Suppressor macrophage (primary cell): ENCODE results near the gene NVL.
A peak's percentile ranks its signal among the peaks of the same experiment; 100 is the strongest.

ENCODE experiments used
- DNase-seq, 4 experiments: peaks; one replicate each; pipeline ENCODE4 v3.0.0-alpha.2; 2020 to 2022

NVL gene

GRCh38 chr1:224196813-224197600 is 133.0 kb downstream of the NVL start:
- DNase-seq = peak in 1 of 4 experiments; percentile 18

DNA sequence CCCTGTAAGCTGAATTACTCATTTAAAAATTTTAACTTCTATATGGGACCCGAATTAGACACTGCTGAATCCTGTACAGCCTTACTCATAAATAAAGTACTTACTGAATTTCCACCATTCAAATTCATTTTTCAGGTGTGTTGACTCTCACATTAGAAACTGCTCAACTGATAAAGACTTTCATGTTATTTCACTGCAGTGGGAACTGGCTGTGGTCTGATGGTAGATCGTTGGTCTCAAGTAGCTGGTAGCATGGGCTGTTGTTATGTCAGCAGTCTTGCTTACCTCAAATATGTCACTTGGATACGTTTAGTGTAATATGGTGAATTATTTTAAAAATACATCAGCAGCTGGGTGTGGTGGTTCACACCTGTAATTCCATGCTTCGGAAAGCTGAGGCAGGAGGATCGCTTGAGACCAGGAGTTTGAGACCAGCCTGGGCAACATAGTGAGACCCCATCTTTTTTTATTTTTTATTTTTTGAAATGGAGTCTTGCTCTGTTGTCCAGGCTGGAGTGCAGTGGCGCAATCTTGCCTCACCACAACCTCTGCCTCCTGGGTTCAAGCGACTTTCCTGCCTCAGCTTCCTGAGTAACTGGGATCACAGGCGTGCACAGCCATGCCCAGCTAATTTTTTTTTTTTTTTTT is 136.5 kb downstream of the NVL start:
- no peak for DNase-seq

DNA sequence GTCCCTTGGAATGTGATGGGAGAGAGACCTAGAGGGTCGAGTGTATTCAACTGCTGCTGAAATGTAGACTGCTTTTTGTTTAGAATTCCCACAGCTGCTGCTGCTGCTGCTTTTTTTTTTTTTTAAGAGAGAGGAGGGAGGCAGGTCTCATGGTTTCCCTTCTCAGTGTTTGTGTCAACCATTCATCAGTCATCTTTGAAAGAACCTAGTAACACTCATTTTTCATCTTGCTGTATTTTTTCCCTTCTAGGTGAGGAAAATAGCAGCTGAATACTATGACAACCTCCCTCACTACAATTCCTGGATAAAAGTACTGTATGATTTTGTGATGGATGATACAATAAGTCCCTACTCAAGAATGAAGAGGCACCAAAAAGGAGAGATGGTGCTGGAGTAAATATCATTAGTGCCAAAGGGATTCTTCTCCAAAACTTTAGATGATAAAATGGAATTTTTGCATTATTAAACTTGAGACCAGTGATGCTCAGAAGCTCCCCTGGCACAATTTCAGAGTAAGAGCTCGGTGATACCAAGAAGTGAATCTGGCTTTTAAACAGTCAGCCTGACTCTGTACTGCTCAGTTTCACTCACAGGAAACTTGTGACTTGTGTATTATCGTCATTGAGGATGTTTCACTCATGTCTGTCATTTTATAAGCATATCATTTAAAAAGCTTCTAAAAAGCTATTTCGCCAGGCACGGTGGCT is 137.7 kb downstream of the NVL start:
- no peak for DNase-seq

DNA sequence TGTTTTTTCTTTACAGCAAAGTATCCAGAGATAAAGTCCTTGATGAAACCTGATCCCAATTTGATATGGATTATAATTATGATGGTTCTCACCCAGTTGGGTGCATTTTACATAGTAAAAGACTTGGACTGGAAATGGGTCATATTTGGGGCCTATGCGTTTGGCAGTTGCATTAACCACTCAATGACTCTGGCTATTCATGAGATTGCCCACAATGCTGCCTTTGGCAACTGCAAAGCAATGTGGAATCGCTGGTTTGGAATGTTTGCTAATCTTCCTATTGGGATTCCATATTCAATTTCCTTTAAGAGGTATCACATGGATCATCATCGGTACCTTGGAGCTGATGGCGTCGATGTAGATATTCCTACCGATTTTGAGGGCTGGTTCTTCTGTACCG is 140.4 kb downstream of the NVL start:
- no peak for DNase-seq

DNA sequence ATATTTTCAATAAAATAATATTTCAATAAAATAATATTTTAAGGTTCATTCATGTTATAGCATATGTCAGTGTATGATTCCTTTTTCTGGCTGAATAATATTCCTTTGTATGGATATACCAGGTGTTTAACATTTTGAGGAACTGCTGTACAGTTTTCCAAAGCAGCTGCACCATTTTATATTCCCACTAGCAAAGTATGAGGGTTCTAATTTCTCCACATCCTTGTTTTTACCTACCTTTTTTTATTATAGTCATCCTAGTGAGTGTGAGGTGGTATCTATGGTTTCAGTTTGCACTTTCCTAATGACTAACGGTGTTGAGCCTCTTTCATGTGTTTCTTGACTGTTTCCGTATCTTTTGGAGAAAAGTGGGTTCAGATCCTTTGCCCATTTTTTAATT is 141.7 kb downstream of the NVL start:
- DNase-seq = no peak

DNA sequence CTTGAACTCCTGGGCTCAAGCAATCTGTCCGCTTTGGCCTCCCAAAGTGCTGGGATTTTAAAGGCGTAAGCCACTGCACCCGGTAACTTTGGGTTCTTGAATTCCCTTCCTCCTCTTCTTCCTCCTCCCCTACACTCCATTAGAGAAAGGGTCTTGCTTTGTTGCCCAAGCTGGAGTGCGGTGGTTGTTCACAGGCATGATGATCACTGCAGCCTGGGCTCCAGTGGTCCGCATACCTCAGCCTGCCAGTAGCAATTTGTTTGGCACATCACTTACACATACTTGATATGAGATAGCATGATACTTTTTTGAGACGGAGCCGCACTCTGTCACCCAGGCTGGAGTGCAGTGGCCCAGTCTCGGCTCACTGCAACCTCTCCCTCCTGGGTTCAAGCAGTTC is 144.8 kb downstream of the NVL start:
- DNase-seq = no peak

DNA sequence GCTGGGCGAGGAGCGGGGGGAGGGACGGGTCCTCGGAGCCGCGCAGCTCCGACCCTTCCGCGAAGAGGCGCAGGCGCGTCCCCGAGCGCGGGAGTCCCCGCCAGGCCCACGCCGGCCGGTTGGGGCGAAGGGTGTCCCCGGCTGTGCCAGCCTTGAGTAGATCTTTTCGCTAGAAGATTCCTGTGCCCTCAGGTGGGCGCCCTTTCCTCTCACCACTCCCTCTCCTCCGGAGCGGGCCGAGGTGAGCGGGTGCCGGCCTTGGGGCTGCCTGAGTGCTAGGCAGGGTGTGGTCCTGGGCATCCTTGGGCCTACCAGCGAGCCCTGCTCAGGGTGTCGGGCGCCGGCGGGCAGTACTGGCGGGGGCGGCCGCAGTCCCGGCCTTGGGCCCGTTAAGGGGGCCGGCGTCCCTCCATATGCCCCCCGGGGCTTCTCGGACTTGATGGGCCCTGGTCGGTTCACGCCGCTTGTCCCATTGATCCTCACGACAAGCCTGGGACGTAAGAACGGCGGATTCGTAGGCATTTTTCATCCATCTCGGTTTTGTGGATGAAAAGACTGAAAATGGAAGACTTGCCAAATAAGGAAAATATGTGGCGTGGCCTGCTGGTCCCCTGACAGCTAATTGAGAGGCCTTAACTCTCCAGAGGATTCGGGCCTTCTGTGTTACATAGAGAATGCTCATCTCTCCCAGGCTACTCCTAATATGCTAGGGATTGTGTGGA is 146.2 kb downstream of the NVL start:
- peak; percentile 59 to 86 (median 74) for DNase-seq

DNA sequence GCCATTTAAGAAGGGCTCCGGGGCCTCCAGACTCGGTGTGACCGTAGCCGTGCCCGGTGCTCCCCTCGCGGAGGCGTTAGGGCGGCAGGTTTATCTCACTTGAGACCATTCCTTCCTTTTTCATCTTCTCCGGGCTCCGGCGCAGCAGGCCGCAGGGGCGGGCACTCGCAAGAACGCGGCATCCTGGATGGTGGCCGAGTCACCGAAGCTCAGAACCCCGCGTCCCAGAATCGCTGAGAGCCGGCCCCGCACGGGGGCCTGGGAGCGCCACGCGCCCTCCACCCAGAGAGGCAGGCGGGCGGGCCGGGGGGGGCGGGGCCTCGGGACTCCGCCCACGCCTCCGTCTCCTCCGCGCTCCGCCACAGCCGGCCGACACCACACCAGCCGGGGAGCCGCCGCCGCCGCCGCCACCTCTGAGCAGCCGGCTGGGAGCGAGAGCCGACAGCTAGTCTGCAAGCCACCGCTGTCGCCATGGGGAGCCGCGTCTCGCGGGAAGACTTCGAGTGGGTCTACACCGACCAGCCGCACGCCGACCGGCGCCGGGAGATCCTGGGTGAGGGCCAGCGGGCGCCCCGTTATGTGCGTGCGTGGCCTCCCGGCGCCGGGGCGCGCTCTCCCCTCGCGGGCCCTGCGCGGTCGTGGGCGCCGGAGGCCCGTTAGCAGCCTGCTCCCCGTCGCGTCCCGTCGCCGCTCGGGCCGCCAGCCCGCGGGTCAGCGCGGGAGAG is 146.9 kb downstream of the NVL start, which contains the start of gene DEGS1:
Gene DEGS1 (plus strand): TSS at position 375 of the 725 bp plus-strand sequence. CDS start 97 bp downstream, at position 472.
- peak; percentile 81 to 95 (median 88) for DNase-seq

DNA sequence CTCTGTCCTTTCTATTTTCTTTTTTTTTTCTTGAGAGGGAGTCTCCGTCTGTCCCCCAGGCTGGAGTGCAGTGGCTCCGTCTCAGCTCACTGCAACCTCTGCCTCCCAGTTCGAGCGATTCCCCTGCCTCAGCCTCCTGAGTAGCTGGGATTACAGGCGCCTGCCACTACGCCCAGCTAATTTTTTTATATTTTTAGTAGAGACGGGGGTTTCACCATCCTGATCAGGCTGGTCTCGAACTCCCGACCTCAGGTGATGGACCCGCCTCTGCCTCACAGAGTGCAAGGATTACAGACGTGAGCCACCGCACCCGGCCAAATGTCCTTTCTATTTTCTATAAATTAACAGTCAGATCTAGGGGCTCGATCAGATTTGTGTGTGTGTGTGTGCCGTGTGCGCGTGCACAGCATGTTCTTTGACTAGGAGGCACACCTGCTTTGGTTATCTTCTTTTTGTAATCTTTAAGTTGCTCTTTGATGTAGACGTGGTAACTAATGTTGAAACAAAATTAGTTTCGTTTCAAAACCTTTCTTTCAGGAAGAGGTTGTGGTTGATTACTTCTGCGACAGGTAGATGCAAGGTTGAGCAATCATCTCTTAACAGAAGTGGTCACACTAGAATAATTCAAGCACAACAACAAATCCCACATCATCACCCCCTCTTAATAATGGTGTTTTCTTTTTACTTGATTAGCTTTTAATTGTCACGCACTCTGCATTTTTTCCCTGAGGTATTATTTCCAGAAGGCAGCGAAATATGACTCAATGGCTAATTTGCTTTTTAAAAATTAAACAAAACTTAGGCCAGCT is 147.7 kb downstream of the NVL start:
- DNase-seq = no peak

- DNase-seq = no peak
Observed at GRCh38 chr1:224181453-224181810, 148.5 kb downstream of the NVL start.

GRCh38 chr1:224180783-224181452 is 149.1 kb downstream of the NVL start:
- no peak for DNase-seq

DNA sequence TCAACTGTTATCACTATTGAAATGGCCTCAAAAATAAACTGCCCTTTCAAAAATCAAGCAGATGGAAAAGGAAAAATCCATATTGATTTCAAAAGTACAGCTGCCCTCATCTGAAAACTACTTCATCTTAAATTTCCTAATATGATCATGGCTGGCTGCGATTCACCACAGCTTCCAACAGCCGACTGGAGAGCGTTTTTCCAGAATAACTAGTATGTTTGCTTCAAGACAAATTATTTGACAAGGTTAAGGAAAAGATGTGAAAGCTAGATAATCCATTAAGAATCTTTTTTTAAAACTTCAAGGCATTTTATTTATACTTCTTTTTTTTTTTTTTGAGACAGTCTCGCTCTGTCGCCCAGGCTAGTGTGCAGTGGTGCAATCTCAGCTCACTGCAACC is 151.1 kb downstream of the NVL start:
- DNase-seq = no peak

DNA sequence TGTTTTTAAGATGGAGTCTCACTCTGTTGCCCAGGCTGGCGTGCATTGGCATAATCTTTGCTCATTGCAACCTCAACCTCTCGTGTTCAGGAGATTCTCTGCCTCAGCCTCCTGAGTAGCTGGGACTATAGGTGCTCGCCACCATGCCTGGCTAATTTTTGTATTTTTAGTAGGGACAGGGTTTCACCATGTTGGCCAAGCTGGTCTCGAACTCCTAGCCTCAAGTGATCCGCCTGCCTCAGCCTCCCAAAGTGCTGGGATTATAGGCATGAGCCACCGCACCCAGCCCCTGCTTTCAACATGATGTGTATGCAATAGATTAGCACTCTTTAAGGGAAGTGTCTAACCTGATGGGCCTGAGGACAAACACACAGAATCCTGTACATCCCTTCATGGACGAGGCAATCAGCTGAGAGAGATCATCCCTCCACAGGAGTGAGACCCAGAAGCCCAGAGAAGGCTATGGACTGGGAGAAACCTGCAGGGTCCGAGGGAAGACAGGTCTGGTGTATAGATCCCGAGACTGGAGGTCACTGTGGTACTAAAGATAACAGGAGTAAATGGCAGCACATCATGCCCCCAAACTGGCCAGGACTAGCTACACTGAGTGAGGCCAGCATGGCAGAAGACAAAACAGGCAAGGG is 152.5 kb downstream of the NVL start:
- DNase-seq = no peak
